ENCODE data around the gene BRICD5.

DNA sequence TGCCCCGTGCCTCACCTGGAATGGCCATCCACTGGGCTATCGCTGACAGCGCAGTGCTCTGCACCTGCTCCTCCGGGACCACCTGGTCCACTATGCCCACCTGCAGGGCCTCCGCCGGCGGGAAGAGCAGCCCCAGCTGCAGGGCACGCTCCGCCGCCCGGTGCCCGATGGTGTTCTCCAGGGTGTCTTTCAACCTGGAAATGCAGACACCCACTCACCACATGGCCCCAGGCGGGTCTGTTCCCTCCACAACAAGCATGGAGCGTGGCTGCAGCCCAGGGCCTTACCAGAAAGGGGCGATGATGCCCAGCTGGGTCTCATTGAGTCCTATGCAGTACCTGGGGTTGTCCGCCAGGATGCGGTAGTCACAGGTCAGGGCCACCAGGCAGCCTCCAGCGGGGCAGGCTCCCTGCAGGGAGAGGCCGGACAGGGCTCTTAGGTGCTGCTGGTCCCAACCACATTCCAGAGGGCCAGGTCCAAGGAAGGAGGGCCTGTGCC is 32.4 kb upstream of the BRICD5 start:
- no peak for TF ChIP-seq KDM1A (CRISPR knock-in tag; IDR thresholded peaks at IDR 0.05)
- no peak for TF ChIP-seq ZNF83 (CRISPR knock-in tag; IDR thresholded peaks at IDR 0.05; ENCODE audit: borderline replicate concordance)
- TF ChIP-seq CAMTA2 (CRISPR knock-in tag; IDR thresholded peaks at IDR 0.05; ENCODE audit: borderline replicate concordance), result no peak
- TF ChIP-seq ZBTB49 (CRISPR knock-in tag; IDR thresholded peaks at IDR 0.05; ENCODE audit: borderline replicate concordance), result no peak
- no peak for TF ChIP-seq IKZF1 (IDR thresholded peaks at IDR 0.05)
